WTC11 (cell line): Measurements from ENCODE around the gene KERA. TPM values are rescaled to one million over a fixed set of nuclear protein-coding genes. Genes with fewer than 3 reads are reported as not detected.

Experiments
- ATAC-seq: fragments of 200-7000 bp; cut with Tn5 transposase; 2 replicates; pipeline ENCODE4 v1.10.0; 2021; ENCODE audit warnings: mild to moderate bottlenecking, moderate library complexity
- CTCF ChIA-PET: fragments of 300-600 bp; sonication (Branson Sonifier 250); formaldehyde crosslinking; loops from one replicate; lab custom pipeline; 2021; ENCODE audit warnings: antibody characterized with exemption; lab: Charles Lee
- POLR2A ChIA-PET: fragments of 350-600 bp; sonication (Branson Sonifier 250); formaldehyde crosslinking; loops from one replicate; lab custom pipeline; 2021; ENCODE audit warnings: antibody characterized with exemption; lab: Charles Lee
- DNase-seq: peaks from one replicate; pipeline ENCODE4 v3.0.0; 2021; ENCODE audit warnings: low spot score
- H3K27ac Mint-ChIP-seq: 2 replicates; pipeline ENCODE4 v1.8.0; 2021; ENCODE audit warnings: mixed read lengths
- H3K27me3 Mint-ChIP-seq: 2 replicates; pipeline ENCODE4 v1.8.0; 2021; ENCODE audit warnings: low read depth, mild to moderate bottlenecking, moderate library complexity, mixed read lengths
- H3K36me3 Mint-ChIP-seq: 2 replicates; pipeline ENCODE4 v1.8.0; 2021; ENCODE audit warnings: mixed read lengths
- H3K4me1 Mint-ChIP-seq: 2 replicates; pipeline ENCODE4 v1.8.0; 2022; ENCODE audit warnings: mixed read lengths
- H3K4me3 Mint-ChIP-seq: 2 replicates; pipeline ENCODE4 v1.8.0; 2021; ENCODE audit warnings: mild to moderate bottlenecking, moderate library complexity, mixed read lengths
- H3K9me3 Mint-ChIP-seq: 2 replicates; pipeline ENCODE4 v1.8.0; 2021; ENCODE audit warnings: mixed read lengths
- ATF1 ChIP-seq: sonication (generic); formaldehyde crosslinking; IDR thresholded peaks from 2 replicates; pipeline ENCODE4 v1.8.1; 2023; ENCODE audit warnings: mild to moderate bottlenecking, moderate library complexity, missing genetic modification reagents
- CTCF ChIP-seq: fragments of 200-600 bp; IDR thresholded peaks from 2 replicates; pipeline ENCODE4 v1.8.0; 2022; ENCODE audit warnings: antibody characterized with exemption
- ETV6 ChIP-seq: sonication (generic); formaldehyde crosslinking; IDR thresholded peaks from 2 replicates; pipeline ENCODE4 v1.8.1; 2022; ENCODE audit warnings: mild to moderate bottlenecking, missing genetic modification reagents
- GABPB1 ChIP-seq: sonication (generic); formaldehyde crosslinking; IDR thresholded peaks from 2 replicates; pipeline ENCODE4 v1.8.1; 2023; ENCODE audit warnings: mild to moderate bottlenecking, missing genetic modification reagents
- GTF2I ChIP-seq: fragments of 250-450 bp; sonication (Bioruptor Pico); conservative IDR thresholded peaks from 2 replicates; pipeline ENCODE4 v1.4.0; 2021; ENCODE audit warnings: mild to moderate bottlenecking
- IRF2 ChIP-seq: sonication (generic); formaldehyde crosslinking; IDR thresholded peaks from 2 replicates; pipeline ENCODE4 v1.8.0; 2022; ENCODE audit warnings: low read depth, missing genetic modification reagents, borderline replicate concordance
- JAZF1 ChIP-seq: fragments of 250-450 bp; sonication (Bioruptor Pico); IDR thresholded peaks from 2 replicates; pipeline ENCODE4 v1.9.0; 2021; ENCODE audit warnings: moderate library complexity, mild to moderate bottlenecking, inconsistent platforms
- MYBL2 ChIP-seq: sonication (generic); formaldehyde crosslinking; IDR thresholded peaks from 2 replicates; pipeline ENCODE4 v1.8.1; 2023; ENCODE audit warnings: mild to moderate bottlenecking, moderate library complexity, missing genetic modification reagents
- NFYB ChIP-seq: sonication (generic); formaldehyde crosslinking; conservative IDR thresholded peaks from 2 replicates; pipeline ENCODE4 v1.8.0; 2022; ENCODE audit warnings: low read depth, missing genetic modification reagents
- NR2C2 ChIP-seq: sonication (generic); formaldehyde crosslinking; IDR thresholded peaks from 2 replicates; pipeline ENCODE4 v1.8.0; 2022; ENCODE audit warnings: mild to moderate bottlenecking, missing genetic modification reagents
- PRRX2 ChIP-seq: fragments of 250-450 bp; sonication (Bioruptor Pico); IDR thresholded peaks from 2 replicates; pipeline ENCODE4 v1.8.0; 2021; ENCODE audit warnings: mild to moderate bottlenecking
- RORB ChIP-seq: fragments of 250-450 bp; sonication (Bioruptor Pico); IDR thresholded peaks from 2 replicates; pipeline ENCODE4 v1.9.0; 2021; ENCODE audit warnings: mild to moderate bottlenecking
- SP1 ChIP-seq: sonication (generic); formaldehyde crosslinking; conservative IDR thresholded peaks from 2 replicates; pipeline ENCODE4 v1.8.1; 2022; ENCODE audit warnings: missing genetic modification reagents
- TCF7 ChIP-seq: sonication (generic); formaldehyde crosslinking; IDR thresholded peaks from 2 replicates; pipeline ENCODE4 v1.8.0; 2022; ENCODE audit warnings: mild to moderate bottlenecking, low read depth, missing genetic modification reagents, moderate library complexity
- ZNF138 ChIP-seq: sonication (generic); formaldehyde crosslinking; conservative IDR thresholded peaks from 2 replicates; pipeline ENCODE4 v1.8.1; 2022; ENCODE audit warnings: mild to moderate bottlenecking, moderate library complexity, missing genetic modification reagents
- ZNF671 ChIP-seq: fragments of 250-450 bp; sonication (Bioruptor Pico); IDR thresholded peaks from 2 replicates; pipeline ENCODE4 v1.8.0; 2021; ENCODE audit warnings: mild to moderate bottlenecking
- total RNA-seq: library from RNA; stranded (reverse); gene quantifications from 3 replicates; pipeline ENCODE4 v1.2.3, GENCODE V29; 2021
- TF ChIP-seq, protein P1 (sequence below): sonication (generic); formaldehyde crosslinking; conservative IDR thresholded peaks from 2 replicates; pipeline ENCODE4 v1.8.1; 2022; ENCODE audit warnings: mild to moderate bottlenecking, missing genetic modification reagents
- TF ChIP-seq, protein P2 (sequence below): fragments of 250-450 bp; sonication (Bioruptor Pico); conservative IDR thresholded peaks from 2 replicates; pipeline ENCODE4 v1.9.0; 2021; ENCODE audit warnings: mild to moderate bottlenecking
- TF ChIP-seq, protein P3 (sequence below): sonication (generic); formaldehyde crosslinking; IDR thresholded peaks from 2 replicates; pipeline ENCODE4 v1.8.0; 2023; ENCODE audit warnings: missing genetic modification reagents, mild to moderate bottlenecking, borderline replicate concordance

KERA gene
- total RNA-seq, 1 experiment from 2014 or later: not detected

DNA sequence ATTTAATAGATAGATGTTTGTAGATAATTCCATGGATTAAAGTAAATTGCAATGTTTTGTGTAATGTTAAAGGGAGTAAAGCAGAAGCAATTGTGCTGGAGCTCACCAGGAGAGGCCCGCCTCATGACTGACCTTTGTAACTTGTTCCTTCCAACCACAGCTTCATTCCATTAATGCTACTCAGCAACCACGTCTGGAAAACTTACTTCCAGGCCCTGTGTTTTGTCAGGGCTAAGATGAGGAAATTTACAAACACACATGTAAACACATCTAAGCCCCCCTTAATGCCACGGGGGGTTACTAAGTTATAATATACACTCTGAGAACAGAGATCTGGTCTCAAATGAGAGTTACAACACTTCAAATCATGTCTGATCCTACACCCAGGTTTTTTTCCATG lies 41.1 kb upstream of the KERA start:
- Mint-ChIP-seq H3K27ac (no peak overlapping the region), H3K27me3 (no peaks in the 10 kb centered on the region; the same call in 1 of the 2 replicates), H3K4me3 (no peak overlapping the region), H3K36me3 (no peaks in the 10 kb centered on the region), H3K9me3 (peaks cover 3% of the 10 kb centered on the region; the same call in 1 of the 2 replicates), H3K4me1 (no peaks in the 10 kb centered on the region)
- POLR2A ChIA-PET: no interaction called here
- TF ChIP-seq PRRX2 (CRISPR knock-in tag) (no peak), RORB (CRISPR knock-in tag) (no peak), ZNF138 (CRISPR knock-in tag) (no peak), ATF1 (CRISPR knock-in tag) (no peak), JAZF1 (CRISPR knock-in tag) (no peak), NR2C2 (no peak), MYBL2 (CRISPR knock-in tag) (no peak), SP1 (CRISPR knock-in tag) (no peak)
- TF ChIP-seq, protein P1, sequence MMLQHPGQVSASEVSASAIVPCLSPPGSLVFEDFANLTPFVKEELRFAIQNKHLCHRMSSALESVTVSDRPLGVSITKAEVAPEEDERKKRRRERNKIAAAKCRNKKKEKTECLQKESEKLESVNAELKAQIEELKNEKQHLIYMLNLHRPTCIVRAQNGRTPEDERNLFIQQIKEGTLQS (CRISPR knock-in tag): no peak
- TF ChIP-seq, protein P2, sequence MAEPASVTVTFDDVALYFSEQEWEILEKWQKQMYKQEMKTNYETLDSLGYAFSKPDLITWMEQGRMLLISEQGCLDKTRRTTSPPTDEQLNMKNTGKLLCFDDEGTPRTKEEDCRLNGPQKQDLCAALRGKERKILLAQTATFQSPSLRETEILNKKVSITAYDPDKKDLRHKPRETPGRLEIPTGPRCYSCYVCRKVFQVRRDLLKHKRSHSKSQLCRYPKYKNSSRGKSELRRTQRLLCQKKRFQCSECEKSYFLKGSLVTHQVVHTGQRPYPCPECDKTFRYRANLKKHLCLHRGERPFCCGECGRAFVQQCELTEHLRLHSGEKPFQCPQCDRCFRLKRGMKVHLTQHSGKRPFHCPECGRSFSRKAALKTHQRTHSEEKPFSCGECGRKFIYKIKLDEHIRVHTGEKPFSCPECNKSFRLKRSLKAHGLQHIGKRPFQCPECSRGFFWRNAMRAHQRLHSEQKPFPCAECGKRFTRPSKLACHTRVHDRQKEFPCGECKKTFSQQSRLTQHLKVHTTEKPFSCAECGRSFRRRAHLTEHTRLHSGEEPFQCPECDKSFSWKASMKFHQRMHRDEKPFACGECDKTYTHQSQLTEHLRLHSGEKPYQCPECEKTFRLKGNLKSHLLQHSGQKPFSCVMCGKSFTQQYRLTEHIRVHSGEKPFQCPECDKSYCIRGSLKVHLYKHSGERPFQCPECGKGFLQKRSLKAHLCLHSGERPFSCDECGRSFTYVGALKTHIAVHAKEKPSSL (CRISPR knock-in tag): no peak
- DNase-seq (no peak), ATAC-seq (no peak)
- CTCF ChIA-PET: no interaction called here

DNA sequence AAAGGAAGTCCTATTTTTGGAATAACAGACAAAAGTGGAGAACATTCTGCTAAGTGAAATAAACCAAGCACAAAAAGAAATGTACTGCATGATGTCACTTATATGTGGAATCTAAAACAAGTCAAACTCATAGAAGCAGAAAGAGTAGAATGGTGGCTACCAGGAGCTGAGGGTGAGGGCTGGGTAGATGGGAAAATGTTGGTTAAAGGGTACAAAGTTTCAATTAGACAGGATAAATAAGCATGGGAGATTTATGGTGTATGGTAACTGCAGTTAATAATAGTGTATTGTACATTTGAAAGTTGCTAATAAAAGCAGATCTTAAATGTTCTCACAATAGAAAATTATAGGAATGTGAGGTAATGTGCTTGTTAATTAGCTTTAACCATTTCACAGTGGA lies 40.6 kb upstream of the KERA start:
- Mint-ChIP-seq H3K27ac (no peak overlapping the region), H3K9me3 (peaks cover 3% of the 10 kb centered on the region; the same call in 1 of the 2 replicates), H3K4me3 (no peak overlapping the region), H3K27me3 (no peaks in the 10 kb centered on the region; the same call in 1 of the 2 replicates), H3K36me3 (no peaks in the 10 kb centered on the region), H3K4me1 (no peaks in the 10 kb centered on the region)
- TF ChIP-seq TCF7 (no peak), GABPB1 (CRISPR knock-in tag) (no peak), ETV6 (CRISPR knock-in tag) (no peak), NFYB (no peak), IRF2 (no peak), CTCF (no peak), ZNF671 (CRISPR knock-in tag) (no peak), GTF2I (CRISPR knock-in tag) (no peak)
- TF ChIP-seq, protein P3, sequence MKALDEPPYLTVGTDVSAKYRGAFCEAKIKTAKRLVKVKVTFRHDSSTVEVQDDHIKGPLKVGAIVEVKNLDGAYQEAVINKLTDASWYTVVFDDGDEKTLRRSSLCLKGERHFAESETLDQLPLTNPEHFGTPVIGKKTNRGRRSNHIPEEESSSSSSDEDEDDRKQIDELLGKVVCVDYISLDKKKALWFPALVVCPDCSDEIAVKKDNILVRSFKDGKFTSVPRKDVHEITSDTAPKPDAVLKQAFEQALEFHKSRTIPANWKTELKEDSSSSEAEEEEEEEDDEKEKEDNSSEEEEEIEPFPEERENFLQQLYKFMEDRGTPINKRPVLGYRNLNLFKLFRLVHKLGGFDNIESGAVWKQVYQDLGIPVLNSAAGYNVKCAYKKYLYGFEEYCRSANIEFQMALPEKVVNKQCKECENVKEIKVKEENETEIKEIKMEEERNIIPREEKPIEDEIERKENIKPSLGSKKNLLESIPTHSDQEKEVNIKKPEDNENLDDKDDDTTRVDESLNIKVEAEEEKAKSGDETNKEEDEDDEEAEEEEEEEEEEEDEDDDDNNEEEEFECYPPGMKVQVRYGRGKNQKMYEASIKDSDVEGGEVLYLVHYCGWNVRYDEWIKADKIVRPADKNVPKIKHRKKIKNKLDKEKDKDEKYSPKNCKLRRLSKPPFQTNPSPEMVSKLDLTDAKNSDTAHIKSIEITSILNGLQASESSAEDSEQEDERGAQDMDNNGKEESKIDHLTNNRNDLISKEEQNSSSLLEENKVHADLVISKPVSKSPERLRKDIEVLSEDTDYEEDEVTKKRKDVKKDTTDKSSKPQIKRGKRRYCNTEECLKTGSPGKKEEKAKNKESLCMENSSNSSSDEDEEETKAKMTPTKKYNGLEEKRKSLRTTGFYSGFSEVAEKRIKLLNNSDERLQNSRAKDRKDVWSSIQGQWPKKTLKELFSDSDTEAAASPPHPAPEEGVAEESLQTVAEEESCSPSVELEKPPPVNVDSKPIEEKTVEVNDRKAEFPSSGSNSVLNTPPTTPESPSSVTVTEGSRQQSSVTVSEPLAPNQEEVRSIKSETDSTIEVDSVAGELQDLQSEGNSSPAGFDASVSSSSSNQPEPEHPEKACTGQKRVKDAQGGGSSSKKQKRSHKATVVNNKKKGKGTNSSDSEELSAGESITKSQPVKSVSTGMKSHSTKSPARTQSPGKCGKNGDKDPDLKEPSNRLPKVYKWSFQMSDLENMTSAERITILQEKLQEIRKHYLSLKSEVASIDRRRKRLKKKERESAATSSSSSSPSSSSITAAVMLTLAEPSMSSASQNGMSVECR (CRISPR knock-in tag): no peak
- ChIA-PET POLR2A (no interaction called here), CTCF (no interaction called here)
- DNase-seq (no peak), ATAC-seq (no peak)
